ENCODE data around the gene SLC9A6.

GRCh38 chrX:136067966-136068365, 82.7 kb downstream of the SLC9A6 start:
- TF ChIP-seq POLR2AphosphoS5 (IDR thresholded peaks at IDR 0.05; ENCODE audit: low read depth, low read length) (no peak), TAF1 (IDR thresholded peaks at IDR 0.05; ENCODE audit: borderline replicate concordance, insufficient read depth, low read length) (no peak), SIN3A (IDR thresholded peaks at IDR 0.05; ENCODE audit: borderline replicate concordance, insufficient read depth, low read length) (no peak)

Measured in PFSK-1 (cell line).